Body of pancreas (tissue), 4 donors: Measurements from ENCODE around the gene BCO1.

Experiments
- CTCF ChIP-seq, 7 experiments: fragments of 450-650 bp in 4 of 7; fragments of 200-600 bp in 3 of 7; sonication (generic) in 3 of 7; IDR thresholded peaks; one replicate each; pipeline ENCODE4 v1.5.1; 2016 to 2019; ENCODE audit warnings: antibody characterized with exemption in 7 of 7
- POLR2A ChIP-seq, 3 donors: fragments of 450-650 bp; IDR thresholded peaks; one replicate each; pipeline ENCODE4 v1.6.1; 2016; ENCODE audit warnings: antibody characterized with exemption in 3 of 3, mild to moderate bottlenecking in 2 of 3

- TF ChIP-seq CTCF (IDR thresholded peaks at IDR 0.05) (no peak), POLR2A (IDR thresholded peaks at IDR 0.05) (no peak)
These were observed 47.7 kb downstream of the BCO1 start for GRCh38 chr16:81286190-81286589.
